GM19467 (cell line): ENCODE results near the gene TYMP.
A peak's percentile ranks its signal among the peaks of the same experiment; 100 is the strongest.

Experiments
- ATAC-seq: cut with Tn5 transposase; IDR thresholded peaks from one replicate; pipeline ENCODE4 v1.9.1; 2021; ENCODE audit warnings: mild to moderate bottlenecking, moderate library complexity; ENCODE audit not compliant: unreplicated experiment

TYMP gene

DNA sequence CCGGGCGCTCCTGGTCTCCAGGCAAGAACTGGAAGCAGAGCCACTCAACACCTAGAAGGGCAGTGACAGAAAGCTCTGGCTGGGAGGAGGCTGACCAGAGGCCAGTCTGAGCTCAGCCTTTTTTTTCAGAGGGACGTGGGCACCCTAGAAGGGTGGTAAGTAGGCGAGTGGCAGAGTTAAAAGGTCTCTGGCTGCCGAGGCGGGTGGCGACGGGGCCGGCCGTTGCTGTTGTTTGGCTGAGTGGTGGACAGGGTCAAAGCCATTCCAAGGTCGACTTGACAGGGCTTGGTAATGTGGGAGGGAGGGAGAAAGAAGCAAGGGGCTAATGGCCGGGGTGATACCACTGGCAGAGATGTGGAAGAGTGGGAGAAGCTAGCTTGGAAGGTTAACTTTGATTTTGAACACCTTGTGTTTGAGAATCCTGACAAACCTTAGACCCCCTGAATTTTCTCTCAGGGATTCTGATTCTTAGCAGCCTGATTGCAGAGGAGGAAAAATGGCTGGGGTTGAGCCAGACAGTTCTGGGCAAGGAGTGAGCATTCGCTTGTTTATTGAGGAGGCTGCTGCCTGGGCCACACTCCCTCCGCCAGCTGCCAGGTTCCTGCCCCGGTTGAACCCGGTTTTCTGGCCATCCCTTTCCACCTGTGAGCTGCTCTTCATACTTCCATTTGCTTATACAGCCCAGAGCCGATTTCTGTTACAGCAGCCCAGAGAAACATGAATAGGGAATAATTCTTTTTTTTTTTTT, 33.8 kb upstream of the TYMP start:
- ATAC-seq = no peak

- ATAC-seq = peak; percentile 89
Measured at GRCh38 chr22:50562523-50563412, 33.0 kb upstream of the TYMP start, which contains the start of gene SYCE3. SYCE3 (minus strand) TSS chr22:50562919; CDS start chr22:50556405, 6,514 bp downstream.

DNA sequence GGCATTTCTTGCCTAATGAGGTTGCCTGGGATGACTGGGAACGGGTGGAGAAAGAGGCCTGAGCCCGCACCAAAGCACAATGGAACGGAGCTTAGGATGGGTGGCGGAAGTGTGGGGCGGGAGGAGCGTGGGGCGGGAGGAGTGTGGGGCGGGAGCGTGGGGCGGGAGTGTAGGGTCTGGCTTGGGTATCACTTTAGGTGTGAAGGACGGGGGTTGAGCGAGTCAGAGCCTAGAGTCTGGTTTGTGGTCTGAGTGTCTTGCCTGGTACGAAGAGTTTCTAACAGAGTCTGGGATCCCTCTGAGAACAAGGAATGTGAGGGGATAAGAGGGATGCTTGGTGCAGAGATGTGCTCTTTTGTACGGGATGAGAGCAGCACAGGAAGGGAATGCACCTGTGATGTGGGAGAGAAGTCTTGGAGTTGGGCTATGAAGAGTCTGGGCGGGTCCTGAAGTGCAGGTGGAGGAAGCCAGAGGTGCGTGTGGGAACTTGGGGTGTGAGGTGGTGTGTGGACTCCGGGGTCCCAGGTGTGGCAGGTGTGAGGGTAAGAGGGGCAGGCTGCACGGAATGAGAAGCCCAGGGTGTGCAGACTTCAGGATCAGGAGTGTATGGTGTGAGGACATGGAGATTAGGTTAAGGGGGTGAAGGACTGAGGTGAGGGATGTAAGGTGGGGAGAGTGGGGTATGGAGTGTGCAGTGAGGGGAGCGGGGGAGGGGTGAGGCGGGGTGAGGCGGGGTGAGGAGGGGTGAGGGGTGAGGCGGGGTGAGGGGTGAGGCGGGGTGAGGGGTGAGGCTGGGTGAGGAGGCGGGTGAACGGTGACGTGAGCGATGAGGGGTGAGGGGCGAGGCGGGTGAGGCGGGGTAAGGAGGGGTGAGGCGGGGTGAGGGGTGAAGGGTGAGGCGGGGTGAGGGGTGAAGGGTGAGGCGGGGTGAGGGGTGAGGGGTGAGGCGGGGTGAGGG, 31.9 kb upstream of the TYMP start:
- ATAC-seq = no peak

- no peak for ATAC-seq
Measured at GRCh38 chr22:50560034-50560433, 30.2 kb upstream of the TYMP start.

DNA sequence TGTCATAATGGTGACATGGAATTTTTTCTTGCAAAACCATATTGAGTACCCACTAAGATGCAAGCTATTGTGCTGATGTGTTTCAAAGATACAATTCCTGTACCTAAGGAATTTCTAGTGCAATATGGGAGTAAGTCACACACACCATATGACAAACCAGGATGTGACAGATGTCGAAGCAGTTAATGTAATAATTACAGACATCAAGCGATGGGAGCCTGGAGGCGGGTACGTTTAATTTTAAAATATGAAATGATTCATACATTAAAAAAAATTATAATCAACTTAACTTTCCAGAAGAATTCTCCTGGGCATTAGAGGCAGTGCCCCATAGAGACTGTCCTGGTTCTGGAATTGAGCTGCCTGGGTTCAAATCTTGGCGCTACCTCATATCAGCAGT, 26.9 kb upstream of the TYMP start:
- ATAC-seq = no peak

GRCh38 chr22:50553310-50553709, 23.5 kb upstream of the TYMP start:
- no peak for ATAC-seq

- no peak for ATAC-seq
Measured at GRCh38 chr22:50551160-50551752, 21.4 kb upstream of the TYMP start.

GRCh38 chr22:50550395-50550794, 20.6 kb upstream of the TYMP start:
- no peak for ATAC-seq

DNA sequence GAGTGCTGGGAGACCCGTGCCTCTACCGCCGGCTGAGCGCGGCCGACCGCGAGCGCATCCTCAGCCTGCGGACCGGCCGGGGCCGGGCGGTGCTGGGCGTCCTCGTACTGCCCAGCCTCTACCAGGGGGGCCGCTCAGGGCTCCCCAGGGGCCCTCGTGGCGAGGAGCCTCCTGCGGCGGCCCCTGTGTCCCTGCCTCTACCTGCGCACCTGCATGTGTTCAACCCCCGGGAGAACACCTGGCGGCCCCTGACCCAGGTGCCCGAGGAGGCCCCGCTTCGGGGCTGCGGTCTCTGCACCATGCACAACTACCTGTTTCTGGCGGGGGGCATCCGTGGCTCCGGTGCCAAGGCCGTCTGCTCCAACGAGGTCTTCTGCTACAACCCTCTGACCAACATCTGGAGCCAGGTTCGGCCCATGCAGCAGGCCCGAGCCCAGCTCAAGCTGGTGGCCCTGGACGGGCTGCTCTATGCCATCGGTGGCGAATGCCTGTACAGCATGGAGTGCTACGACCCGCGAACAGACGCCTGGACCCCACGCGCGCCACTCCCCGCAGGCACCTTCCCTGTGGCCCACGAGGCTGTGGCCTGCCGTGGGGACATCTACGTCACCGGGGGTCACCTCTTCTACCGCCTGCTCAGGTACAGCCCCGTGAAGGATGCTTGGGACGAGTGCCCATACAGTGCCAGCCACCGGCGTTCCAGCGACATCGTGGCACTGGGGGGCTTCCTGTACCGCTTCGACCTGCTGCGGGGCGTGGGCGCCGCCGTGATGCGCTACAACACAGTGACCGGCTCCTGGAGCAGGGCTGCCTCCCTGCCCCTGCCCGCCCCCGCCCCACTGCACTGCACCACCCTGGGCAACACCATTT, 19.3 kb upstream of the TYMP start:
- ATAC-seq = no peak

DNA sequence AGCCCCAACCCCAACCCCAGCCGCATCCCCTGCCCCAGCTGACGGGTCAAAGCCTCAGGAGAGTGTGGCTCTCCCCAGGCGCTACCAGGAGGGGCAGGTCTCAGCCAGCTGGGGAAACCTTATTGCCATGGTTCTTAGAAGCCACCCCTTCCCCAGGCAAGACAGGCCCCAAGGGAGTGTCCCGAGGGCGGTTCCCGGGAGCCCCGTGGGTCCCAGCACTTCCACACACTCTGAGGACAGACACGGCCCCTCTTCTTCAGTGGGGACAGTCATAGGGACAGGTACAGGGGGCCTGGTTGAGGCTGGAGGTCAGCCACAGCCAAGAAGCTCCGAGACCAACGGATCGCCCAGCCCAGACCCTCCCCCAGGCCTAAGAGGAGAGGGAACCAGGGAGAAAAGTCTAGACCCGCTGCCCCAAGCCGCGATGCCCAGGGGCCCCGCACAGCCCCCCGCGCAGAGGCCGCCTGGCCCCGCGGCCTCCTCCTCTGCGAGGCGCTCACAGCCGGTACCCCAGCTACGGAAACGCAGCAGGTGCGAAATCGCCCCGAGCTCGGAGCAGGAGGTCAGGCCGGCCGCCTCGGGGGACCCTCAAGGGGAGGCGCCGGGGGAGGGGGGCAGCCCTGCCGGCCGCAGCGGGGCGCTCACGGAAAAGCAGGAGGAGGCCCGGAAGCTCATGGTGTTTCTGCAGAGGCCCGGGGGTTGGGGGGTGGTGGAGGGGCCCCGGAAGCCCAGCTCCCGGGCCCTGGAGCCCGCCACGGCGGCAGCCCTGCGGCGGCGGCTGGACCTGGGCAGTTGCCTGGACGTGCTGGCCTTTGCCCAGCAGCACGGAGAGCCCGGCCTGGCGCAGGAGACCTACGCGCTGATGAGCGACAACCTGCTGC, 18.5 kb upstream of the TYMP start:
- ATAC-seq = no peak

DNA sequence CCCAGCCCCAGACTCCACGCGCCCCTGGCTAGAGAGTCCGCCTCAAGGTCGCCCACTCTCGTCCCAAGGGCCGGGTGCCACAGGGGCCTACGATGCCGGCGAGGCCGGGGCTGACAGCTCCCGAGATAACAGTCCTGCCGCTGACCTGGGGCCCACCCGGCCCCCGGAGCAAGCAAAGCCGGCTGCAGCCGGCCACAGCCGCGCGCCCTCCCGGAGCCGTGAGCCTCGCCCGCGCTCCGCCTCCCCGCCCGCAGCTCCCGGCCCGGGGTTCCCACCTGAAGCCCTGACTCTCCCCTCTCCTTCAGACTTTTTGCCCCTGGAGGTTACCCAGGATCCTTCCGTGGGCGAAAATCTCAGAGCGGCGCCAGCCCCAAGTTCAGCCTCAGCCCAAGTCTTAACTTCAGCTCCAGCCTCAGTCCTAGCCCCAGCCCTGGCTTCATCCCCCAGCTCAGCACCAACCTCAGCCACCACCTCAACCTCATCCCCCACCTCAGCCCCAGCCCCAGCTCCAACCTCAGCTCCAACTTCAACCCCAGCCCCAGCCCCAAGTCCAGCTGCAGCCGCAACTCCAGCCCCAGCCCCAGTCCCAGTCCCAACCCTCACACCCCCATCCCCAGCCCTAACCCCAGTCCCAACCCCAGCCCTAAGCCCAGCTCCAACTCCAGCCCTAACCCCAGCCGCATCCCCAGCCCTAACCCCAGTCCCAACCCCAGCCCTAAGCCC, 17.6 kb upstream of the TYMP start:
- no peak for ATAC-seq

- no peak for ATAC-seq
Measured at GRCh38 chr22:50546326-50547262, 16.8 kb upstream of the TYMP start.

GRCh38 chr22:50545522-50546325, 15.9 kb upstream of the TYMP start, which contains the start of gene KLHDC7B:
KLHDC7B (plus strand) TSS chr22:50545899; CDS start chr22:50546244, 345 bp downstream.
- no peak for ATAC-seq

DNA sequence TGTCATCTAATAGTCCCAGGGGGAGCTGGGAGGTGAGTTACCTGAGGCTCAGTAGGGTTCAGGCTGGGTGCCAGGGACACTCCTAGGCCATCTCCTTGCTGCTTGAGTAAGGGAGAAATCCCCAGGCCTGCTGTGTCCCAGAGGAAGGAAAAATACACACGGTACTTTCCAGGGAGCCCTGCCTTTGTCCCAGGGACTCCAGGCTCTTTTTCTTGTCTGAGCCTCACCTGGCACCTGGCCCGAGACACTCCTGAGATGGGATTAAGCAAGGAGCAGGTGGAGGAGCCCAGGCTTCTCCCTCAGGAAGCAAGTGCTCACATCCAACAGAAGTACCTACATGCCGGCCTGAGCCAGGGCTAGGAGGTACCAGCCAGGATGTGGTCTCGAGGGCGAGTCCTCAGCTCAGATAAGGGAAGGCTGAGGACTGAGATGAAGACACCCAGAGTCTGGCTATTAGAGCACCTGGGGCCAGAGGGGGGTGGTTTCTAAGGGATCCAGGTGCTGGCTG, 15.0 kb upstream of the TYMP start:
- ATAC-seq = no peak

DNA sequence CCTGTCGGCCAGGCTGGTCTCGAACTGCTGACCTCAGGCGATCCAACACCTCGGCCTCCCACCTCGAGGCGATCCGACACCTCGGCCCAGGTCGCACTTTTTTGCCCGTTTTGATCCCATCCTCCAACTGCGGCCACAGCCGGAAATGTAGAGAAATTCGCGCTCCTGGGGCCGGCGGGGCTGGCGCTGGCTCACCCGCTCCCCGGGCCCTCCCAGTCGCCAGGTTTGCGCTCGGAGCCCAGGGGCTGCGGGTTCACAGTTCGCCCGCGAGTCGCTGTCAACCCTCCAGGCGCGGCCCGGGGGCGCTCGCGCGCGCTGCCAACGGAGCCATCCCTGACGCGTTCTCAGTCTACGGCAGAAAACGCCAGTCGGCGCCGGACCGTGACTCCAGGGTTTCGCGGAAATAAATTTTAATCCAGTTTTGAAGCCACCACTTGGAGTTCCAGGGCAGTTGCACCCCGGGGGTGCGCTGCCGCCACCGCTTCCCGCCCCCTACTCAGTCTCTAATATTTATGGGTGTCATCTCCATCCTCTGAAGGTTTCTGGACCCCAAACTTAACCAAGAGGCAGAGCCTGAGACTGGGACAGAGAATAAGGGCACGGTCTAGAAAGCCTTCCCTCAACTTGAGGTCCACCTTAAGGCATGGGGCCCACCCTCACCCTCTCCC, 14.4 kb upstream of the TYMP start:
- no peak for ATAC-seq
